Tibial artery (tissue), 4 donors: ENCODE results near the gene CARNS1.
A peak's percentile ranks its signal among the peaks of the same experiment; 100 is the strongest.

Source experiments
- DNase-seq, 2 donors: peaks; one replicate each; pipeline ENCODE4 v3.0.0-alpha.2; 2019
- H3K27ac ChIP-seq, 2 donors: fragments of 200-600 bp; sonication (generic) in 1 of 2; 1 replicate in 1 of 2; 2 replicates in 1 of 2; pipeline ENCODE4 v1.5.1; 2018 to 2019; ENCODE audit warnings: mild to moderate bottlenecking in 1 of 2
- H3K27me3 ChIP-seq, 2 donors: fragments of 200-600 bp; sonication (generic) in 1 of 2; one replicate each; pipeline versions ENCODE4 v1.5.1 to v1.6.0; 2016 to 2019
- H3K36me3 ChIP-seq, 3 donors: fragments of 200-600 bp; sonication (generic) in 2 of 3; one replicate each; pipeline ENCODE4 v1.5.1; 2016 to 2019; ENCODE audit warnings: mild to moderate bottlenecking in 2 of 3
- H3K4me1 ChIP-seq, 4 donors: fragments of 200-600 bp; sonication (generic) in 2 of 4; 1 replicate in 3 of 4; 2 replicates in 1 of 4; pipeline ENCODE4 v1.5.1; 2016 to 2019
- H3K4me3 ChIP-seq, 2 donors: fragments of 200-600 bp; sonication (generic) in 1 of 2; 1 replicate in 1 of 2; 2 replicates in 1 of 2; pipeline ENCODE4 v1.5.1; 2018 to 2019; ENCODE audit warnings: mild to moderate bottlenecking in 2 of 2
- H3K9me3 ChIP-seq, 3 donors: fragments of 200-600 bp; sonication (generic) in 1 of 3; one replicate each; pipeline ENCODE4 v1.5.1; 2016 to 2019
- CTCF ChIP-seq, 2 experiments: fragments of 200-600 bp in 1 of 2; fragments of 450-650 bp in 1 of 2; IDR thresholded peaks; one replicate each; pipeline ENCODE4 v1.5.1; 2017 to 2019; ENCODE audit warnings: antibody characterized with exemption in 2 of 2, mild to moderate bottlenecking in 1 of 2, moderate library complexity in 1 of 2
- intact Hi-C: fragments of 100-400 bp; cut with DNase I; formaldehyde crosslinking; loops from one replicate; pipeline ENCODE4 v1.15.0; 2023; ENCODE audit warnings: low total_unique reads

Gene CARNS1

GRCh38 chr11:67367761-67368227 lies 47.7 kb upstream of the CARNS1 start:
- DNase-seq, result no peak
- H3K4me3 ChIP-seq, result no peak overlapping the region
- intact Hi-C loops, result no loop called here
- TF ChIP-seq CTCF (IDR thresholded peaks at IDR 0.05), result no peak
- no peaks in the 10 kb centered on the region for H3K27me3 ChIP-seq
- H3K4me1 ChIP-seq, result peaks cover 0 to 40% (median 37%) of the 10 kb centered on the region in 4 donors
- peak overlapping the region in 1 of 2 donors; percentile 52 for H3K27ac ChIP-seq
- no peaks in the 10 kb centered on the region for H3K9me3 ChIP-seq
- H3K36me3 ChIP-seq, result peaks cover 0 to 15% (median 12%) of the 10 kb centered on the region in 3 donors

- H3K4me3 ChIP-seq, result no peak overlapping the region
- TF ChIP-seq CTCF (IDR thresholded peaks at IDR 0.05), result no peak
- H3K27me3 ChIP-seq, result no peaks in the 10 kb centered on the region
- H3K27ac ChIP-seq, result no peak overlapping the region
- peaks cover 0 to 15% (median 12%) of the 10 kb centered on the region in 3 donors for H3K36me3 ChIP-seq
- intact Hi-C loops, result no loop called here
- DNase-seq, result no peak
- H3K9me3 ChIP-seq, result no peaks in the 10 kb centered on the region
- H3K4me1 ChIP-seq, result peaks cover 0 to 42% (median 37%) of the 10 kb centered on the region in 4 donors
Measured at GRCh38 chr11:67368621-67369020, 46.9 kb upstream of the CARNS1 start.

GRCh38 chr11:67369275-67369674 lies 46.2 kb upstream of the CARNS1 start:
- H3K27me3 ChIP-seq, result no peaks in the 10 kb centered on the region
- peaks cover 0 to 15% (median 12%) of the 10 kb centered on the region in 3 donors for H3K36me3 ChIP-seq
- no peak overlapping the region for H3K4me3 ChIP-seq
- DNase-seq, result no peak
- intact Hi-C loops, result no loop called here
- no peak for TF ChIP-seq CTCF (IDR thresholded peaks at IDR 0.05)
- peak overlapping the region in 1 of 2 donors; percentile 92 for H3K27ac ChIP-seq
- H3K4me1 ChIP-seq, result peaks cover 1 to 49% (median 44%) of the 10 kb centered on the region in 4 donors
- H3K9me3 ChIP-seq, result no peaks in the 10 kb centered on the region

- Histone ChIP-seq H3K4me3 (no peak overlapping the region), H3K27ac (peak overlapping the region in 1 of 2 donors; percentile 92), H3K9me3 (no peaks in the 10 kb centered on the region), H3K4me1 (peaks cover 6 to 55% (median 49%) of the 10 kb centered on the region in 4 donors), H3K36me3 (peaks cover 0 to 10% (median 6%) of the 10 kb centered on the region in 3 donors), H3K27me3 (no peaks in the 10 kb centered on the region)
- TF ChIP-seq CTCF (IDR thresholded peaks at IDR 0.05), result no peak
- intact Hi-C loops, result loop anchor here (10.0 kb wide), 1 partner anchor 105 kb away; the partner anchor contains the start of gene GRK2
- no peak for DNase-seq
Measured at GRCh38 chr11:67369801-67370284, 45.6 kb upstream of the CARNS1 start.

GRCh38 chr11:67370351-67371076 lies 45.0 kb upstream of the CARNS1 start:
- H3K9me3 ChIP-seq, result no peaks in the 10 kb centered on the region
- TF ChIP-seq CTCF (IDR thresholded peaks at IDR 0.05), result no peak
- DNase-seq, result no peak
- no peak overlapping the region for H3K4me3 ChIP-seq
- H3K4me1 ChIP-seq, result peaks cover 6 to 61% (median 53%) of the 10 kb centered on the region in 4 donors
- intact Hi-C loops, result loop anchor here (10.0 kb wide), 1 partner anchor 106 kb away; the partner anchor contains the start of gene GRK2
- no peaks in the 10 kb centered on the region for H3K27me3 ChIP-seq
- peaks cover 0 to 4% (median 0%) of the 10 kb centered on the region in 3 donors for H3K36me3 ChIP-seq
- peak overlapping the region; percentile 92 to 93 for H3K27ac ChIP-seq
